ENCODE results near the gene CHST9. TPM values are rescaled to one million over a fixed set of nuclear protein-coding genes. Genes with fewer than 3 reads are reported as not detected.

The CHST9 gene
- total and polyA plus RNA-seq, 2 donors from 2014 or later: 1.5 to 9.8 TPM

DNA sequence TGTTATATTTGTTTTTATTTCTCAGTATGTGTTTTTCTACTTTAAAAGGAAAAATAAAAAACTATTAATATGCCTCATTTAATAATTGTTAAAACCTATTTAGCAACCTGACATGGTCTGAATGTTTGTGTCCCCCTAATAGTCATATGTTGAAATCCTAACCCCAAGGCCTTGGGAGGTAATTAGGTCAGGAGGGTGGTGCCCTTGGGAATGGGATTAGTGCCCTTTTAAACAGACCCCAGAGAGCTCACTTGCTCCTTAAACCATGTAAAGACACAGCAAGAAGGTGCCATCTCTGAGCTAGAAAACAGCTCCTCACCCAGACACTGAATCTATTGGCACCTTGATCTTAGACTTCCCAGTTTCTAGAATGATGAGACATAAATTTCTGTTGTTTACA, 71.8 kb downstream of the CHST9 start:
- TF ChIP-seq, protein P1, sequence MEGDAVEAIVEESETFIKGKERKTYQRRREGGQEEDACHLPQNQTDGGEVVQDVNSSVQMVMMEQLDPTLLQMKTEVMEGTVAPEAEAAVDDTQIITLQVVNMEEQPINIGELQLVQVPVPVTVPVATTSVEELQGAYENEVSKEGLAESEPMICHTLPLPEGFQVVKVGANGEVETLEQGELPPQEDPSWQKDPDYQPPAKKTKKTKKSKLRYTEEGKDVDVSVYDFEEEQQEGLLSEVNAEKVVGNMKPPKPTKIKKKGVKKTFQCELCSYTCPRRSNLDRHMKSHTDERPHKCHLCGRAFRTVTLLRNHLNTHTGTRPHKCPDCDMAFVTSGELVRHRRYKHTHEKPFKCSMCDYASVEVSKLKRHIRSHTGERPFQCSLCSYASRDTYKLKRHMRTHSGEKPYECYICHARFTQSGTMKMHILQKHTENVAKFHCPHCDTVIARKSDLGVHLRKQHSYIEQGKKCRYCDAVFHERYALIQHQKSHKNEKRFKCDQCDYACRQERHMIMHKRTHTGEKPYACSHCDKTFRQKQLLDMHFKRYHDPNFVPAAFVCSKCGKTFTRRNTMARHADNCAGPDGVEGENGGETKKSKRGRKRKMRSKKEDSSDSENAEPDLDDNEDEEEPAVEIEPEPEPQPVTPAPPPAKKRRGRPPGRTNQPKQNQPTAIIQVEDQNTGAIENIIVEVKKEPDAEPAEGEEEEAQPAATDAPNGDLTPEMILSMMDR (IDR thresholded peaks at IDR 0.05; ENCODE audit: borderline replicate concordance, extremely low read depth, insufficient read depth): no peak
- H3K4me3 ChIP-seq (ENCODE audit: low read length in 3 of 3): no peak overlapping the region
- H3K4me1 ChIP-seq (ENCODE audit: control insufficient read depth in 2 of 3, insufficient read depth in 2 of 3, low read depth in 1 of 3, low read length in 3 of 3): no peaks in the 10 kb centered on the region
- H3K27me3 ChIP-seq (ENCODE audit: control insufficient read depth, insufficient read depth, low read length): no peaks in the 10 kb centered on the region
- H3K27ac ChIP-seq (ENCODE audit: low read depth in 2 of 2, low read length in 2 of 2): no peak overlapping the region
- DNase-seq: no peak
- no peaks in the 10 kb centered on the region for H3K36me3 ChIP-seq (ENCODE audit: control insufficient read depth in 2 of 3, insufficient read depth in 3 of 3, low read length in 3 of 3)
- H3K9ac ChIP-seq (ENCODE audit: low read length in 3 of 3): no peak overlapping the region
- peaks cover 0 to 2% (median 0%) of the 10 kb centered on the region in 3 donors for H3K9me3 ChIP-seq (ENCODE audit: control insufficient read depth in 2 of 3, insufficient read depth in 1 of 3, low read length in 3 of 3)
- intact Hi-C loops (cut with DNase I): no loop called here
- FAIRE-seq: no peak

DNA sequence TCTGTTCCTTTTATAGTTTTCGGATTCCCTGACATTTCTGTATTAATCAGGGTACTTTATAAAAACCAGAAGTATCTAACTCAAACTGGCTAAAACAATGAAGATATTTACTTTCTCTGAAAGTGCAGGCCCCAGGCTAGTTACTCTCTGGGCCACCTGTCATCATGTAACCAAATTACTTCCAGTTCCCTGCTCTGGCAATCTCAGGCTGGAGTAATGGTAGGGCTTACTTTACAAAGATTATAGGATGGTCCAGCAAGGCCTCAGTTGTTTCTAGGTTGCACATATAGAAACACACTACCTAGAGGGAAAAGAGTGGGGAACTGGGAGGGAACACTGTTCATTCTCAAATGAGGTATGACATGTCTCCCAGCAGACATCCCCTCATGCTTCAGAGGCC, 74.8 kb downstream of the CHST9 start:
- no peak for DNase-seq
- TF ChIP-seq, protein P1 (IDR thresholded peaks at IDR 0.05; ENCODE audit: borderline replicate concordance, extremely low read depth, insufficient read depth): no peak
- H3K9me3 ChIP-seq (ENCODE audit: control insufficient read depth in 2 of 3, insufficient read depth in 1 of 3, low read length in 3 of 3): peaks cover 0 to 2% (median 0%) of the 10 kb centered on the region in 3 donors
- H3K9ac ChIP-seq (ENCODE audit: low read length in 3 of 3): no peak overlapping the region
- no peak overlapping the region for H3K27ac ChIP-seq (ENCODE audit: low read depth in 2 of 2, low read length in 2 of 2)
- H3K27me3 ChIP-seq (ENCODE audit: control insufficient read depth, insufficient read depth, low read length): no peaks in the 10 kb centered on the region
- no peaks in the 10 kb centered on the region for H3K36me3 ChIP-seq (ENCODE audit: control insufficient read depth in 2 of 3, insufficient read depth in 3 of 3, low read length in 3 of 3)
- no peak overlapping the region for H3K4me3 ChIP-seq (ENCODE audit: low read length in 3 of 3)
- FAIRE-seq: no peak
- intact Hi-C loops (cut with DNase I): no loop called here
- H3K4me1 ChIP-seq (ENCODE audit: control insufficient read depth in 2 of 3, insufficient read depth in 2 of 3, low read depth in 1 of 3, low read length in 3 of 3): no peaks in the 10 kb centered on the region

DNA sequence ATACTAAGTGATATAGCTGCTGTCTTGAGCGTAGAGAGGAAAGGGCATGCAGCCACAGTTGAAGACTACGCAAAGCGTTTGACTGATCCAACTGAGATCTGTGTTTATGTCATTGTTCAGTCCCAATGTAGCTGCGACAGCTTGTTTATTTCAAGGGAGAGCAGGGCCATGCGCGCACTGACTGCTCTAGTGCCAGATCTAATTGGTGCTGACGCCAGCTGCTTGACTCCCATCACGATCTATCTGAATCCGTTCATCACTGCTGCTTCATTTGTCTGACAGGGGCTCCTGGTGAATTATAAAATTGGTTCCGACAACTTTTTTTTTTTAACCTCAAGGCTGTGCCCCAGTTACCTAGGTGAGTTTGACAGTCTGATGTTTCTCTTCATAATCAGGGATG, 75.7 kb downstream of the CHST9 start:
- H3K27me3 ChIP-seq (ENCODE audit: control insufficient read depth, insufficient read depth, low read length): no peaks in the 10 kb centered on the region
- no peak for FAIRE-seq
- TF ChIP-seq, protein P1 (IDR thresholded peaks at IDR 0.05; ENCODE audit: borderline replicate concordance, extremely low read depth, insufficient read depth): no peak
- H3K36me3 ChIP-seq (ENCODE audit: control insufficient read depth in 2 of 3, insufficient read depth in 3 of 3, low read length in 3 of 3): no peaks in the 10 kb centered on the region
- peaks cover 0 to under 1% (median 0%) of the 10 kb centered on the region in 3 donors for H3K9me3 ChIP-seq (ENCODE audit: control insufficient read depth in 2 of 3, insufficient read depth in 1 of 3, low read length in 3 of 3)
- no peak overlapping the region for H3K27ac ChIP-seq (ENCODE audit: low read depth in 2 of 2, low read length in 2 of 2)
- no peak overlapping the region for H3K4me3 ChIP-seq (ENCODE audit: low read length in 3 of 3)
- H3K4me1 ChIP-seq (ENCODE audit: control insufficient read depth in 2 of 3, insufficient read depth in 2 of 3, low read depth in 1 of 3, low read length in 3 of 3): no peaks in the 10 kb centered on the region
- intact Hi-C loops (cut with DNase I): no loop called here
- H3K9ac ChIP-seq (ENCODE audit: low read length in 3 of 3): no peak overlapping the region
- peak in 2 of 5 donors; percentile 23 to 29 for DNase-seq

DNA sequence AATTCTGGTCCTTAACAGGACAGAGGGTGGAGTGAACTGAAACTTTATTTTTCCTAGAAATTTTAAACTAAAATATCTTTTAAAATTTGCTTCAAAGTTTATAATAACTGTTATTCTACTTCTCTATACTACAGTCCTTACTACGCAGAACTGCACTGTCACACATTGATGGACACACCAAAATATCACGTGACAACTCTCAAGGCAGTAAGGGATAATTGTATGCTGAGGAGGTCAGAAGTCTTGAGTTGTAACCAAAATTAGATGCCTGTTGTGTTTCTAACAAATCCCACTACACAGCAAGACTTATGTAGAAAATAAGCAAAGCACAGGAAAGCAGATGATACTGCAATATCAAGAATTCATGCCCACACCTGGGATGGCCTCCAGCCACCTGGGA, 76.3 kb downstream of the CHST9 start:
- Histone ChIP-seq H3K4me1 (ENCODE audit: control insufficient read depth in 2 of 3, insufficient read depth in 2 of 3, low read depth in 1 of 3, low read length in 3 of 3) (no peaks in the 10 kb centered on the region), H3K27me3 (ENCODE audit: control insufficient read depth, insufficient read depth, low read length) (no peaks in the 10 kb centered on the region), H3K9ac (ENCODE audit: low read length in 3 of 3) (no peak overlapping the region), H3K27ac (ENCODE audit: low read depth in 2 of 2, low read length in 2 of 2) (no peak overlapping the region), H3K9me3 (ENCODE audit: control insufficient read depth in 2 of 3, insufficient read depth in 1 of 3, low read length in 3 of 3) (no peaks in the 10 kb centered on the region), H3K4me3 (ENCODE audit: low read length in 3 of 3) (no peak overlapping the region), H3K36me3 (ENCODE audit: control insufficient read depth in 2 of 3, insufficient read depth in 3 of 3, low read length in 3 of 3) (no peaks in the 10 kb centered on the region)
- peak in 2 of 5 donors; percentile 9 to 15 for DNase-seq
- TF ChIP-seq, protein P1 (IDR thresholded peaks at IDR 0.05; ENCODE audit: borderline replicate concordance, extremely low read depth, insufficient read depth): no peak
- FAIRE-seq: no peak
- intact Hi-C loops (cut with DNase I): no loop called here

Data from kidney (tissue), 14 donors.